CD4-positive, alpha-beta T cell treated with Interleukin-15 for 1 hour (primary cell): ENCODE measurements around the gene KRTAP2-1.
"Not testable (repeated sequence)": the region's sequence is repeated elsewhere in the genome, so short reads cannot be mapped to it uniquely, and the experiment has no call there.

ENCODE experiments used
- DNase-seq: peaks from one replicate; pipeline ENCODE4 v3.0.0-alpha.2; 2020

KRTAP2-1 gene

GRCh38 chr17:41046735-41047465 lies at the start of gene KRTAP2-1:
Gene KRTAP2-1 (minus strand): TSS chr17:41047316. CDS start chr17:41047267, 49 bp downstream.
- not testable (repeated sequence) for DNase-seq

- DNase-seq, result no peak
Measured at GRCh38 chr17:41096055-41096454, 48.9 kb upstream of the KRTAP2-1 start.

GRCh38 chr17:41088760-41089352 lies 41.7 kb upstream of the KRTAP2-1 start:
- DNase-seq, result not testable (repeated sequence)

GRCh38 chr17:41084100-41084856 lies 37.2 kb upstream of the KRTAP2-1 start, which contains the start of gene KRTAP4-7:
Gene KRTAP4-7 (plus strand): TSS chr17:41084150. CDS start chr17:41084207, 57 bp downstream.
- not testable (repeated sequence) for DNase-seq

DNA sequence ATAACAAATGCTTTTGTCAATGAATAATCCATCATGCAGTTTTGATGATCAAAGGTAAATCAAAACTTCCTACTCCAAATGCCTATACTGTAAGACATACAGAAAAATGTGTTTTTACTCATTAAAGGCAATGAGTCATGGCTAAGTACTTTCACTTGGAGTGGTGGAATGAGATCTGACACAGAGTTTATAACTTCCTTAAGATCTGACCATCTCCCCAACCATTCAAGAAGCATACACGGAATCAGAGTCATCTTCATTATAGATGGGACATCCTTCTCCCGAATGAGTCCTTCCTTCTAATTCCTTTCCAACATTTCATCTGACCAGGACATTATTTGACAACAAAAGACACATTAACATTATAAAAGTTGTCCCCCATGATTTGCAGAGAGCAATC lies 36.3 kb upstream of the KRTAP2-1 start:
- DNase-seq, result not testable (repeated sequence)

DNA sequence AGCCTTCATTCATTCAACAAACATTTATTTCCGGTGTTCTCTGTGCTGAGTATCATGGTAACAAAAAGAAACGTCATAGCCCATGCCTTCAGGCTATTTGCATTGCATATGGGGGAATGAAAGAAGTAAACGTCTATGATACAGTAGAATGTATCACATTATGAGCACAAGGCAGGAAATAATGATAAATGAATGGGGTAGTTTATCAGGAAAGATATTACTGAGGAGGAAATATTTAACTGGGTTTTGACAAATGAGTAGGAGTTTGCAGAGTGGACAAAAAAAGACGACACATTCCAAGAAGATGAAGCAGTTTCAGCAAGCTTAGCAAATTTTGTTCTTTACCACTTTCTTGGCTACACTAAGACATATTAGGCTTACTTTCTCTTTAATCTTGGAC lies 35.5 kb upstream of the KRTAP2-1 start:
- DNase-seq, result no peak

DNA sequence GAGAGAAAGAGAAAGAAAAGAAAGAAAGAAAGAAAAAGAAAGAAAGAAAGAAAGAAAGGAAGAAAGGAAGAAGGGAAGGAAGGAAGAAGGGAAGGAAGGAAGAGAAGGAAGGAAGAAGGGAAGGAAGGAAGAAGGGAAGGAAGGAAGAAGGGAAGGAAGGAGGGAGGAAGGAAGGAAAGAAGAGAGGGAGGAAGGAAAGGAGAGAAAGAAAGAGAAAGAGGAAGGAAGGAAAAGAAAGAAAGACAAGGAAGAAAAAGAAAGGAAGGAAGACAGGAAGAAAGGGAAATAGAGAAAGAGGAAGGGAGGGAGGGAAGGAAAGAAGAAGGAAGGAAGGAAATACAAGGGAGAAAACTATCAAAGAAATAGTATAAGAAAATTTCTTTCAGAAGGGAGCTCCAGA lies 29.7 kb upstream of the KRTAP2-1 start:
- no peak for DNase-seq

DNA sequence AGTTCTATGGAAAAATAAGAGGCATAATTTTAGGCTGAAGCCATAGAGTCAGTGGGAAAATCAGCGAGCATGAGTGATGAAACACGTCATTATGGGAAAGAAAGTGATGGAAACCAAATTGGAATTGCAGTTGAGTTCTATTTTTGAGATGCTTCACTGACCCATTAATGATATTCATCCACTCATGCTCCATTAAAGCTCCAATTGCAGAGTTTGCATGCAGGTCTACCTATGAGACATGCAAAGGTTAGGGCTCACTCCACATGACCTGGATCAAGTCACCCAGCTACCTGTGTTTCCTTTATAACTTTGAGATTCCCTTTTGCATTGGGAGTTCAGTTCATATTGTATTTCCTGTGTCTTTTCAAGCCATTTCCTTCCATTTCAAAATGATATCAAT lies 26.6 kb upstream of the KRTAP2-1 start:
- no peak for DNase-seq

GRCh38 chr17:41071606-41072360 lies 24.7 kb upstream of the KRTAP2-1 start:
- DNase-seq, result no peak

DNA sequence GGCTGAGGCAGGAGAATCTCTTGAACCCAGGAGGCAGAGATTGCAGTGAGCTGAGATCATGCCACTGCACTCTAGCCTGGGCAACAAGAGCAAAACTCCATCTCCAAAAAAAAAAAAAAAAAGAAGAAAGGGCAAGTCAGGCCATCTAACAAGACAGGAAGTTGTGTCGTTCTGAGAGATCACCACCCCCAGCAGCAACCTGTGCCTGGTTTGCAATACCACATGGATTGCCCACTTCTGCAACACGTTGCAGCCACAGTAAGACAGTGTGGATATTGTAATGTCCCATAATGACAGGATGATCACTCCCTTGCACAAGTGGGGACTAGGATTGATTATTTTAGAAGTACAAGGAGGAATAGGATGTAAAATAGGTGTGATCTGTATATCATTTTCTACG lies 21.9 kb upstream of the KRTAP2-1 start:
- no peak for DNase-seq

DNA sequence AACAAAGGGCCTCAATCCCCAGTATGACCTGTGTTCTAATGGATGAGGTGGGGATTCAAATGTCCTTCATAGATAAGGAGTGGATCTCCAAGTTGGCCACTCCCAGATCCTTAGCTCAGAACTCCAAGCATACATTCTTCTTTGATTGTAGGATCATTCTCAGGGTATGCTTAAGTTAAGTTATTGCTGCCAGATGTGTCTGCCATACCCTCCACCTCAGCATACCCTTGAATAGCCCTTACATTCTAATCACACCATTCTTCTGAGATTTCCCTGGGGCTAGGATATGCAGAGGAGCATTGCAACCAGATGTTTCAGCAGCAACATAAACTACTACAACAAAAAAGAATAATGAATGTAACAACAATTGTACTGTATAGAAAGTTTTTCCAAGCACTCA lies 20.2 kb upstream of the KRTAP2-1 start:
- DNase-seq, result no peak

DNA sequence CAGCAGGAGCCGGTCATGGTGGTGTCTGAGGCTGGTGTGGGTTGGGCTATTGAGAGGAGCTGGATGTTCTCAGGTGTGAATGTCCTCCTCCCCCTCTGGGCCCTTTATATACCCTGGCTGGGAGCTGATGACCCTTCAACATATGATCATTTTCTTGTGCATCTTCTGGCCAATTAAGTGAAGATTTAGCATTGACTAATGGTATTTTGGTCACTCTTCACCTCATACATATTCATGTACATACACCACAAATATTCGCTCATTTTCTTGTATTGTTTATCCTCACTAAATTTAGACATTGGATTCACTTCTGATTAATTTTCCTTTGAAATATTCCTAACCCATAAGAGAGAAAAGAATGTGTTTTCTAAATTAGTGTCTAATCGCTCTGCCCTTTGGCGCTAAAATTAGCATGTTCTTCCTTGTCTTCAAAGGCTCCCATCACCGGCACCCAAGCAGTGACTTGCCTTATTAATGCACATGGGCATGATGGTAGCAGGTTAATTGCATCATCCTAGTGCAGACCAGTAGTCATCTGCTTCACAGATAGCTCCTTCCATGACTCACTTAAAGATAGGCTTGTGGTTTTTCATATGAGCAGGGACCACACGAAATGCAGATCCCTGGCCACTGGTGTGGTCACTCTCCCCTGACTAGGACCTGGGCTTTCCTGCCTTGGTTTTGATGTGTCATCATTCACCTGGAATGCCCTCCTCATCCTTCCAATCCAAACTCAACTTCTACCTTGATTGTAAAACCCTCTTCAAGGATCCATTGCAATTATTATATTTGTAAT lies 18.9 kb upstream of the KRTAP2-1 start, which contains the start of gene KRTAP2-4:
Gene KRTAP2-4 (minus strand): TSS at position 51 of the 796 bp plus-strand sequence. CDS start 34 bp downstream, at position 17.
- DNase-seq, result no peak

- DNase-seq, result not testable (repeated sequence)
Measured at GRCh38 chr17:41065016-41065689, 18.0 kb upstream of the KRTAP2-1 start.

DNA sequence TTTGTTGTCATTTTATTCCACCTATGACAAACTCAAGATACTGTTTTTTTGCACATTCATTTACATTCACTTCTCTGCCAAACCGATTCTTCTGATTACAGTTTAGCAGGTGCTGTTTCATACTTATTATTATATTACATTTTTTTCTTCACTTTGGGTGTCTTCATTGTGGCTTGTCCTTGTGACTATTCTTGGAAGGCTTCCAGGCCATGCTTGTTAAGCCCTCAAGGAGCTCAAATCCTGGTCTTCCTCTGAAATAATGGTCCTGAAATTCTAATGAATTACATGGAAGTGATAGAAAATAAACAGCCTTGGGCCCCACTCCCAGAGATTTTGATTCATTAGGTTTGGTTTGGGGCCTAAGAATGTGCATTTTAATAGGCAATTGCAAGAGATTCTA lies 17.2 kb upstream of the KRTAP2-1 start:
- DNase-seq, result no peak

- DNase-seq, result no peak
Measured at GRCh38 chr17:41063449-41063848, 16.3 kb upstream of the KRTAP2-1 start.

- no peak for DNase-seq
Measured at GRCh38 chr17:41061964-41062363, 14.8 kb upstream of the KRTAP2-1 start.

DNA sequence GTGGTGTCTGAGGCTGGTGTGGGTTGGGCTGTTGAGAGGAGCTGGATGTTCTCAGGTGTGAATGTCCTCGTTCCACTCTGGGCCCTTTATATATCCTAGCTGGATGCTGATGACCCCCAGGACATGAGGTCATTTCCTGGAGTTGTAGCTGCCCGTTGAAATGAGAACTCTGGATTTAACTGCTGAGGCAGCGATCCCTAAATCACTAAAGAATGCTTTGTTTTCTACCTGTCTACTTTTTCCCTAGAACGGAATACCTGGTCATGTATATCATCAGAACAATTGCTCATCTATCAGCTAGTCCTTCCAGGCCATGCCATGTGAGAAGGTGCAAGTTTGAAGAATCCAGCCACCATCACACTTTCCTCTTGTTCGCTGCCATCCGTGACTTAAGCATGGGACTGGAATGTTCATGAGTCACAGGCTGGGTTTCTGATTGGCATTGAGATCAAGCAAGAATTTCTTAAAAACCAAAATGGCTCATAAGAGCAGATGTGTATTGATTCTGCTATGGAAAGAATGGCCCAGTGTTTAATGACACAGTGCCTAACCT lies 13.0 kb upstream of the KRTAP2-1 start, which contains the start of gene KRTAP2-3:
Gene KRTAP2-3 (minus strand): TSS at position 63 of the 553 bp plus-strand sequence. CDS start 64 bp downstream, outside the sequence.
- no peak for DNase-seq

DNA sequence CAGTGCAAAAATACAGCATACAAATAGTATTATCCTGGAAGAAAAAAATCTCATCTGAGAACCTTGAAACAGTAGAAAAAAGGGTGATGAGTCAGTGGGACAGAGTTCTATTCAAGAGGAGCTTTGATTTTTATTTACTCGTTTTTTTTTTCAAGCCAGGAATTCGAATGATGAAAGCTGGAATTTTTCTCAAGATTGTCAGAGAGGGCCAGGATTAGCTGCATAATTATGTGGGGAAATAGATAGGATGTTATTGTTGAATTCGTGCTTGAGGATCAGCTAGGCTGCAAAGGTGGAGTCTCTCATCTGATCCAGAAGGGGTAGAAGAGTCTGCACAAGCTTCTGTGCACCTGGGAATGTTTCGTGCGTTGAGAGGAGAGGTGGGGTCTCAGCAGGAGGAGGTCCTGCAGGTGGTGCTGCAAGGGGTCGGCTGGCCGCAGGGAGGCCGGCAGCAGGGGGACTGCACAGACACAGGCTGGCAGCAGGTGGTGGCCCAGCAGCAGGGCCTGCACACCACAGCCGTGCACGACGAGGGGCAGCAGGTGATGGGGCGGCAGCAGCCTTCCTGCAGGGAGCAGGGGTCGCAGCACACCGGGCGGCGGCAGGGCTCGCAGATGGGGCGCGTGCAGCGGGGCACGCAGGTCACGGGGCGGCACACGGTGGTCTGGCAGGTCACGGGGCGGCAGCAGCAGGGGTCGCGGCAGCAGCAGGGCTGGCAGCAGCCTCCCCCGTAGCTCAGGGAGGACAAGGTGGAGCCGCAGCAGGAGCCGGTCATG lies 12.3 kb upstream of the KRTAP2-1 start:
- not testable (repeated sequence) for DNase-seq

DNA sequence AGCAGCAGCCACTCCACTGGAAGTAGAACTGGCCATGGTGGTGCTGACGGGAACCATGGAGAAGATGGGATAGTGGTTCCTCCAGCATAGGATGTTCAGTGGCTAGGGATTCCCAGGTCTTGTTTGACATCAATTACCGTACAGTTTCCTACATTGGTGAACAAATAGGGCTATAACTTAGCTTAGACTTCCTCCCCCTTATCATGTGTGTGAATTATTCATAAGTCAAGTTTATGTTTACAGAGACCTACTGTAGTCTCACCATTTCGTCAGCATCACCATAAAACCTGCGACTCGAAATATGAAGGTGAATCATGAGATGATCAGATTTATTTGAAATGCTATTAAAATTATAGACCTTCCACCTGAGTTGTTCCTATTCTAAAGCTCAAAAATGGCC lies 11.6 kb upstream of the KRTAP2-1 start:
- DNase-seq, result no peak

- DNase-seq, result no peak
Measured at GRCh38 chr17:41057547-41057946, 10.4 kb upstream of the KRTAP2-1 start.
